K562 (cell line): ENCODE results near the gene NTSR1. TPM values are rescaled to one million over a fixed set of nuclear protein-coding genes. Genes with fewer than 3 reads are reported as not detected.

Experiments
- ATAC-seq: fragments of 200-7000 bp; cut with Tn5 transposase; 3 replicates; pipeline ENCODE4 v1.9.1; 2020; ENCODE audit warnings: moderate library complexity
- BruUV-seq: library from RNA; stranded (reverse); fragments of 400-500 nt; replicated peaks from 2 replicates; lab custom pipeline; 2021; lab: Mats Ljungman, UMichigan
- CTCF ChIA-PET: fragments of 300-600 bp; formaldehyde crosslinking; extraction: SDS; loops from one replicate; lab custom pipeline; 2021; ENCODE audit warnings: low intra/inter-chr PET ratio; lab: Yijun Ruan, JAX
- POLR2A ChIA-PET: fragments of 300-600, 350-650 bp; sonication (Branson Sonifier 250); formaldehyde crosslinking; extraction: SDS; loops from one replicate; lab custom pipeline; 2021; ENCODE audit warnings: antibody characterized with exemption, inconsistent platforms; lab: Yijun Ruan, JAX
- DNase-seq, 4 experiments: peaks; one replicate each; pipeline versions ENCODE4 v3.0.0 to v3.0.0-alpha.2; 2011 to 2018; ENCODE audit warnings: low spot score in 3 of 4, mixed read lengths in 3 of 4; ENCODE audit errors: extremely low read depth in 1 of 4
- FAIRE-seq: peaks from 2 replicates; lab custom pipeline; 2011; peaks lifted over from hg19 to GRCh38; lab: Jason Lieb, UNC
- H2AFZ ChIP-seq: 2 replicates; pipeline ENCODE4 v1.6.0; 2011; ENCODE audit warnings: low read depth, low read length, control low read depth, inconsistent platforms
- H3K27ac ChIP-seq: fragments of 200-600 bp; 3 replicates; pipeline ENCODE4 v1.8.0; 2011; ENCODE audit warnings: low read depth, mild to moderate bottlenecking, control low read depth, inconsistent platforms, low read length, moderate library complexity, mixed read lengths; ENCODE audit errors: extremely low read depth
- H3K27me3 ChIP-seq, 2 experiments: fragments of 300-600 bp in 1 of 2; 2 replicates in 1 of 2; 3 replicates in 1 of 2; pipeline versions ENCODE4 v1.6.0 to v1.8.0; 2011; ENCODE audit warnings: inconsistent platforms in 2 of 2, low read length in 2 of 2, mild to moderate bottlenecking in 1 of 2, mixed read lengths in 1 of 2, moderate library complexity in 1 of 2; ENCODE audit not compliant: control insufficient read depth in 2 of 2, insufficient read depth in 2 of 2
- H3K36me3 ChIP-seq: fragments of 300-600 bp; 3 replicates; pipeline ENCODE4 v1.8.0; 2011; ENCODE audit warnings: mild to moderate bottlenecking, low read length, inconsistent platforms; ENCODE audit not compliant: control insufficient read depth, insufficient read depth
- H3K4me1 ChIP-seq, 2 experiments: fragments of 200-600 bp in 1 of 2; replicated peaks in 1 of 2; 2 replicates in 1 of 2; 3 replicates in 1 of 2; pipeline versions ENCODE4 v1.5.1 to v1.8.0; 2011; ENCODE audit warnings: inconsistent platforms in 2 of 2, low read length in 2 of 2, mild to moderate bottlenecking in 1 of 2, mixed read lengths in 1 of 2, moderate library complexity in 1 of 2; ENCODE audit not compliant: control insufficient read depth in 2 of 2, insufficient read depth in 2 of 2
- H3K4me2 ChIP-seq: 2 replicates; pipeline ENCODE4 v1.6.1; 2011; ENCODE audit warnings: low read length, control low read depth, inconsistent platforms, mixed read lengths; ENCODE audit not compliant: insufficient read depth
- H3K4me3 ChIP-seq: fragments of 200-600 bp; sonication (generic), shearing (Covaris generic); 2 replicates; pipeline ENCODE4 v1.5.1; 2016; ENCODE audit warnings: control low read depth, inconsistent platforms
- H3K79me2 ChIP-seq: fragments of 200-600 bp; 3 replicates; pipeline ENCODE4 v1.8.0; 2011; ENCODE audit warnings: low read length, inconsistent platforms; ENCODE audit not compliant: control insufficient read depth, insufficient read depth
- H3K9ac ChIP-seq, 2 experiments: 2 replicates each; pipeline versions ENCODE4 v1.6.0 to v1.6.1; 2011; ENCODE audit warnings: low read depth in 2 of 2, low read length in 2 of 2, control low read depth in 1 of 2, inconsistent platforms in 1 of 2, mild to moderate bottlenecking in 1 of 2, mixed read lengths in 1 of 2; ENCODE audit not compliant: insufficient read depth in 1 of 2
- H3K9me1 ChIP-seq: one replicate; pipeline ENCODE4 v1.6.0; 2011; ENCODE audit warnings: inconsistent platforms, mild to moderate bottlenecking, low read length, moderate library complexity; ENCODE audit not compliant: control insufficient read depth, insufficient read depth
- H3K9me3 ChIP-seq: replicated peaks from 2 replicates; pipeline ENCODE4 v1.5.1; 2011; ENCODE audit warnings: low read depth, low read length, inconsistent platforms; ENCODE audit not compliant: control insufficient read depth, insufficient read depth
- H4K20me1 ChIP-seq: replicated peaks from 2 replicates; pipeline ENCODE4 v1.6.1; 2011; ENCODE audit warnings: low read length, inconsistent platforms, mixed read lengths; ENCODE audit not compliant: control insufficient read depth, insufficient read depth
- C11orf30 ChIP-seq: fragments of 450-650 bp; IDR thresholded peaks from 2 replicates; pipeline ENCODE4 v1.6.1; 2016; ENCODE audit warnings: low read depth, mild to moderate bottlenecking
- ZFP36 ChIP-seq: fragments of 150-350 bp; IDR thresholded peaks from 2 replicates; pipeline ENCODE4 v1.6.1; 2018; ENCODE audit warnings: low read length, low read depth; ENCODE audit not compliant: partially characterized antibody
- ZNF707 ChIP-seq: fragments of 250-450 bp; sonication (Bioruptor Pico); conservative IDR thresholded peaks from 2 replicates; pipeline ENCODE4 v1.8.0; 2022; ENCODE audit warnings: inconsistent platforms, mild to moderate bottlenecking, moderate library complexity
- WGBS: fragments of 100-300 bp; shearing (Covaris generic); methylation state at CpG from one replicate; pipeline ENCODE4 v1.1.6; 2016; ENCODE audit warnings: low coverage, mixed read lengths; ENCODE audit not compliant: insufficient coverage; ENCODE audit errors: missing lambda C conversion rate; 5-methylcytosine and 5-hydroxymethylcytosine counted together
- in situ Hi-C: fragments of 300-500 bp; cut with MboI; formaldehyde crosslinking; loops from 4 replicates; pipeline ENCODE4 v1.15.0; 2018; ENCODE audit warnings: inconsistent platforms, mixed read lengths
- intact Hi-C: fragments of 100-400 bp; cut with micrococcal nuclease; formaldehyde crosslinking; loops from 2 replicates; pipeline ENCODE4 v1.14.2; 2022
- polyA plus RNA-seq, 8 experiments: library from polyadenylated mRNA; depleted of rRNA in 4 of 8; stranded (reverse) in 5 of 8; unstranded in 3 of 8; fragments of >200 nt; fragmentation: Nextera tagmentation in 2 of 8; fragmentation: Illumina TruSeq in 1 of 8; extraction: Ambion mirVana in 2 of 8; extraction: Trizol in 1 of 8; gene quantifications; 2 replicates each; pipeline versions ENCODE4 v1.2.1 to v1.2.3, GENCODE V29; 2011 to 2014; ENCODE audit warnings: inconsistent platforms in 1 of 8, missing spikeins in 1 of 8
- total RNA-seq, 7 experiments: library from RNA; depleted of rRNA in 6 of 7; stranded (reverse); fragments of >200 nt in 6 of 7; fragmentation: Illumina TruSeq in 2 of 7; extraction: Trizol in 2 of 7; gene quantifications; 2 replicates each; pipeline versions ENCODE4 v1.2.1 to v1.2.3, GENCODE V29; 2011 to 2021; ENCODE audit warnings: low replicate concordance in 1 of 7
- TF ChIP-seq, protein P1 (sequence below): sonication (generic); formaldehyde crosslinking; IDR thresholded peaks from 2 replicates; pipeline ENCODE4 v1.8.1; 2023; ENCODE audit warnings: mild to moderate bottlenecking, missing genetic modification reagents

NTSR1 gene
- total and polyA plus RNA-seq, 9 of the 15 experiments (the other 6 are each of a cell fraction or from before 2014, with no cell fraction given) = 0.04 to 0.40 (median 0.13) TPM; not detected in 3

DNA sequence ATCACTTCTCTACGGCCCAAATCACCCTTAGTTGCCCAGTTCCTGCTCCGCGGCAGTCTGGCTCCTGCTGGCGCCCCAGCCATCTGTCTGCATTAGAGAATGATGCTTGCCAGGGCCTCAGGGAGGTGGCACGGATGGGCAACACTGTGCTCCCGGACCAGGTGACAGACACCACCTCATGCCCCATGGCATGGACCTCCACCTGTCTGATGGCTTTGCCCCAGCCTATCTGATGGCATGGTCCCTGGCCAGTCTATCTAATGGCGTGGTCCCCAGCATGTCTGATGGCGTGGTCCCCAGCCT, 68.8 kb downstream of the NTSR1 start:
- H3K9me3 ChIP-seq = no peaks in the 10 kb centered on the region
- POLR2A ChIA-PET = no interaction called here
- H2AFZ ChIP-seq = peak overlapping the region; percentile 95
- ATAC-seq = no peak
- in situ Hi-C loops (no loop called here), intact Hi-C loops (no loop called here)
- H3K9me1 ChIP-seq = no peaks in the 10 kb centered on the region
- no peak overlapping the region for H3K4me3 ChIP-seq
- peaks cover 10% of the 10 kb centered on the region; the same call in 1 of the 2 replicates for H4K20me1 ChIP-seq
- H3K4me2 ChIP-seq = peak overlapping the region; percentile 78
- no peaks in the 10 kb centered on the region for H3K36me3 ChIP-seq
- peaks cover 5% of the 10 kb centered on the region; the same call in 2 of the 3 replicates for H3K79me2 ChIP-seq
- TF ChIP-seq, protein P1, sequence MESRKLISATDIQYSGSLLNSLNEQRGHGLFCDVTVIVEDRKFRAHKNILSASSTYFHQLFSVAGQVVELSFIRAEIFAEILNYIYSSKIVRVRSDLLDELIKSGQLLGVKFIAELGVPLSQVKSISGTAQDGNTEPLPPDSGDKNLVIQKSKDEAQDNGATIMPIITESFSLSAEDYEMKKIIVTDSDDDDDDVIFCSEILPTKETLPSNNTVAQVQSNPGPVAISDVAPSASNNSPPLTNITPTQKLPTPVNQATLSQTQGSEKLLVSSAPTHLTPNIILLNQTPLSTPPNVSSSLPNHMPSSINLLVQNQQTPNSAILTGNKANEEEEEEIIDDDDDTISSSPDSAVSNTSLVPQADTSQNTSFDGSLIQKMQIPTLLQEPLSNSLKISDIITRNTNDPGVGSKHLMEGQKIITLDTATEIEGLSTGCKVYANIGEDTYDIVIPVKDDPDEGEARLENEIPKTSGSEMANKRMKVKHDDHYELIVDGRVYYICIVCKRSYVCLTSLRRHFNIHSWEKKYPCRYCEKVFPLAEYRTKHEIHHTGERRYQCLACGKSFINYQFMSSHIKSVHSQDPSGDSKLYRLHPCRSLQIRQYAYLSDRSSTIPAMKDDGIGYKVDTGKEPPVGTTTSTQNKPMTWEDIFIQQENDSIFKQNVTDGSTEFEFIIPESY (CRISPR knock-in tag) = peak; percentile 79
- no peak for TF ChIP-seq ZNF707 (CRISPR knock-in tag)
- TF ChIP-seq, all 486 proteins: peak for 1
- DNase-seq = no peak
- 93% methylated on average over 8 of the region's 8 CpGs for WGBS
- H3K4me1 ChIP-seq = peaks cover 20 to 56% of the 10 kb centered on the region in 2 experiments
- CTCF ChIA-PET = no interaction called here
- H3K27me3 ChIP-seq = no peaks in the 10 kb centered on the region; a peak in 1 of 5 replicates
- no peak overlapping the region for H3K9ac ChIP-seq
- BruUV-seq = no TSS peak
- H3K27ac ChIP-seq = peak overlapping the region; percentile 71
- no peak for FAIRE-seq

DNA sequence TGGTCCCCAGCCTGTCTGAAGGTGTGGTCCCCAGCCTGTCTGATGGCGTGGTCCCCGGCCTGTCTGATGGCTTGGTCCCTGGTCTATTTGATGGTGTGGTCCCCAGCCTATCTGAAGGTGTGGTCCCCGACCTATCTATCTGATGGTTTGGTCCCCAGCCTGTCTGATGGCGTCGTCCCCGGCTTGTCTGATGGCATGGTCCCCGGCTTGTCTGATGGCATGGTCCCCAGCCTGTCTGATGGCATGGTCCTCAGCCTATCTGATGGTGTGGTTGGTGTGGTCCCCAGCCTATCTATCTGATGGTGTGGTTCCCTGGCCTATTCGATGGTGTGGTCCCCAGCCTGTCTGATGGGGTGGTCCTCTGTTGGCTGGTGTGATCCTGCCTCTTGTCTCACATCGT, 69.4 kb downstream of the NTSR1 start:
- no TSS peak for BruUV-seq
- Histone ChIP-seq H3K4me2 (no peak overlapping the region), H3K27me3 (no peaks in the 10 kb centered on the region; a peak in 1 of 5 replicates), H3K9me1 (no peaks in the 10 kb centered on the region), H3K79me2 (peaks cover 5% of the 10 kb centered on the region; the same call in 2 of the 3 replicates), H3K4me1 (peaks cover 20 to 53% of the 10 kb centered on the region in 2 experiments), H3K27ac (no peak overlapping the region), H3K9ac (no peak overlapping the region), H3K36me3 (no peaks in the 10 kb centered on the region), H3K9me3 (no peaks in the 10 kb centered on the region), H4K20me1 (peaks cover 6% of the 10 kb centered on the region; the same call in 1 of the 2 replicates), H2AFZ (0 out of 2 replicates have a peak overlapping the region, but pooled peaks have one; percentile 65), H3K4me3 (no peak overlapping the region)
- CTCF ChIA-PET = no interaction called here
- no peak for FAIRE-seq
- intact Hi-C loops = no loop called here
- no peak for ATAC-seq
- in situ Hi-C loops = no loop called here
- DNase-seq = no peak
- POLR2A ChIA-PET = no interaction called here
- 86% methylated on average over 9 of the region's 9 CpGs for WGBS
- TF ChIP-seq ZFP36 = peak; percentile 88
- TF ChIP-seq C11orf30 = no peak
